HG02642 (cell line): ENCODE measurements around the gene ATP13A3.

ENCODE experiments used
- ATAC-seq: cut with Tn5 transposase; IDR thresholded peaks from one replicate; pipeline ENCODE4 v1.9.1; 2021; ENCODE audit warnings: mild to moderate bottlenecking; ENCODE audit not compliant: unreplicated experiment, poor library complexity

The ATP13A3 gene

GRCh38 chr3:194379231-194379630 lies 107.6 kb downstream of the ATP13A3 start:
- no peak for ATAC-seq

- no peak for ATAC-seq
Observed at GRCh38 chr3:194377708-194378107, 109.1 kb downstream of the ATP13A3 start.

GRCh38 chr3:194376241-194376560 lies 110.6 kb downstream of the ATP13A3 start:
- no peak for ATAC-seq

GRCh38 chr3:194375473-194376240 lies 111.1 kb downstream of the ATP13A3 start:
- no peak for ATAC-seq

GRCh38 chr3:194374935-194375334 lies 111.9 kb downstream of the ATP13A3 start:
- ATAC-seq = no peak

- no peak for ATAC-seq
Observed at GRCh38 chr3:194373899-194374298, 112.9 kb downstream of the ATP13A3 start.

GRCh38 chr3:194373028-194373427 lies 113.8 kb downstream of the ATP13A3 start:
- no peak for ATAC-seq

GRCh38 chr3:194370753-194371152 lies 116.0 kb downstream of the ATP13A3 start:
- ATAC-seq = no peak

GRCh38 chr3:194369522-194370279 lies 117.1 kb downstream of the ATP13A3 start, which contains the start of gene LRRC15:
TSS of gene LRRC15 (minus strand) at chr3:194369743. CDS start at chr3:194361043, 8,700 bp downstream.
- ATAC-seq = no peak

- no peak for ATAC-seq
Observed at GRCh38 chr3:194368918-194369317, 117.9 kb downstream of the ATP13A3 start.

- ATAC-seq = no peak
Observed at GRCh38 chr3:194367992-194368841, 118.6 kb downstream of the ATP13A3 start.

GRCh38 chr3:194365978-194366490 lies 120.8 kb downstream of the ATP13A3 start:
- ATAC-seq = no peak

GRCh38 chr3:194365526-194365925 lies 121.3 kb downstream of the ATP13A3 start:
- no peak for ATAC-seq

- ATAC-seq = no peak
Observed at GRCh38 chr3:194364652-194365434, 122.0 kb downstream of the ATP13A3 start.

- no peak for ATAC-seq
Observed at GRCh38 chr3:194364314-194364651, 122.5 kb downstream of the ATP13A3 start.

- ATAC-seq = no peak
Observed at GRCh38 chr3:194360568-194360967, 126.2 kb downstream of the ATP13A3 start.

GRCh38 chr3:194357681-194358080 lies 129.1 kb downstream of the ATP13A3 start:
- ATAC-seq = no peak

- ATAC-seq = no peak
Observed at GRCh38 chr3:194355379-194355778, 131.4 kb downstream of the ATP13A3 start.

- no peak for ATAC-seq
Observed at GRCh38 chr3:194354315-194354714, 132.5 kb downstream of the ATP13A3 start.
